Bronchial epithelial cell (primary cell): ENCODE measurements around the gene AFMID. TPM values are rescaled to one million over a fixed set of nuclear protein-coding genes. Genes with fewer than 3 reads are reported as not detected.

Source experiments
- DNase-seq: peaks from one replicate; pipeline ENCODE4 v3.0.0-alpha.2; 2010; ENCODE audit warnings: low read depth
- FAIRE-seq: peaks from 2 replicates; lab custom pipeline; 2011; peaks lifted over from hg19 to GRCh38; lab: Jason Lieb, UNC
- H3K27me3 ChIP-seq: 2 replicates; pipeline ENCODE4 v1.5.1; 2011; ENCODE audit warnings: low read length; ENCODE audit not compliant: control insufficient read depth, insufficient read depth
- H3K36me3 ChIP-seq: 2 replicates; pipeline ENCODE4 v1.5.1; 2011; ENCODE audit warnings: low read length; ENCODE audit not compliant: control insufficient read depth, insufficient read depth
- H3K4me3 ChIP-seq: 2 replicates; pipeline ENCODE4 v1.5.1; 2011; ENCODE audit warnings: mild to moderate bottlenecking, low read depth, low read length, control low read depth
- total RNA-seq: library from RNA; depleted of rRNA; stranded (reverse); fragments of >200 nt; gene quantifications from 2 replicates; pipeline ENCODE4 v1.2.1, GENCODE V29; 2014
- TF ChIP-seq, protein P1 (sequence below): IDR thresholded peaks from 2 replicates; pipeline ENCODE4 v1.5.1; 2011; ENCODE audit warnings: mild to moderate bottlenecking, moderate library complexity, low read length, control low read depth, inconsistent platforms; ENCODE audit not compliant: insufficient read depth, severe bottlenecking

The AFMID gene
- total RNA-seq, 1 donor from 2014 or later: 32.1 TPM

GRCh38 chr17:78204387-78205123, 17.4 kb downstream of the AFMID start:
- FAIRE-seq: peak; percentile 47

GRCh38 chr17:78205124-78205775, 18.1 kb downstream of the AFMID start:
- Histone ChIP-seq H3K27me3 (no peaks in the 10 kb centered on the region), H3K4me3 (no peak overlapping the region), H3K36me3 (peaks cover 4% of the 10 kb centered on the region)
- DNase-seq: no peak
- FAIRE-seq: no peak
- TF ChIP-seq, protein P1, sequence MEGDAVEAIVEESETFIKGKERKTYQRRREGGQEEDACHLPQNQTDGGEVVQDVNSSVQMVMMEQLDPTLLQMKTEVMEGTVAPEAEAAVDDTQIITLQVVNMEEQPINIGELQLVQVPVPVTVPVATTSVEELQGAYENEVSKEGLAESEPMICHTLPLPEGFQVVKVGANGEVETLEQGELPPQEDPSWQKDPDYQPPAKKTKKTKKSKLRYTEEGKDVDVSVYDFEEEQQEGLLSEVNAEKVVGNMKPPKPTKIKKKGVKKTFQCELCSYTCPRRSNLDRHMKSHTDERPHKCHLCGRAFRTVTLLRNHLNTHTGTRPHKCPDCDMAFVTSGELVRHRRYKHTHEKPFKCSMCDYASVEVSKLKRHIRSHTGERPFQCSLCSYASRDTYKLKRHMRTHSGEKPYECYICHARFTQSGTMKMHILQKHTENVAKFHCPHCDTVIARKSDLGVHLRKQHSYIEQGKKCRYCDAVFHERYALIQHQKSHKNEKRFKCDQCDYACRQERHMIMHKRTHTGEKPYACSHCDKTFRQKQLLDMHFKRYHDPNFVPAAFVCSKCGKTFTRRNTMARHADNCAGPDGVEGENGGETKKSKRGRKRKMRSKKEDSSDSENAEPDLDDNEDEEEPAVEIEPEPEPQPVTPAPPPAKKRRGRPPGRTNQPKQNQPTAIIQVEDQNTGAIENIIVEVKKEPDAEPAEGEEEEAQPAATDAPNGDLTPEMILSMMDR: no peak

More at GRCh38 chr17:78204387-78205123, 17.4 kb downstream of the AFMID start:
- Histone ChIP-seq H3K36me3 (peaks cover 4% of the 10 kb centered on the region), H3K27me3 (no peaks in the 10 kb centered on the region), H3K4me3 (no peak overlapping the region)
- no peak for DNase-seq
- TF ChIP-seq, protein P1: no peak

- TF ChIP-seq, protein P1: no peak
Measured at GRCh38 chr17:78206298-78206697, 19.1 kb downstream of the AFMID start.

GRCh38 chr17:78208486-78208885, 21.3 kb downstream of the AFMID start:
- no peak overlapping the region for H3K4me3 ChIP-seq
- no peak for DNase-seq
- H3K27me3 ChIP-seq: no peaks in the 10 kb centered on the region
- no peak for FAIRE-seq
- peaks cover 2% of the 10 kb centered on the region for H3K36me3 ChIP-seq
- TF ChIP-seq, protein P1: no peak

More at GRCh38 chr17:78206298-78206697, 19.1 kb downstream of the AFMID start:
- DNase-seq (no peak), FAIRE-seq (no peak)
- peaks cover 4% of the 10 kb centered on the region for H3K36me3 ChIP-seq
- H3K4me3 ChIP-seq: no peak overlapping the region
- H3K27me3 ChIP-seq: no peaks in the 10 kb centered on the region

GRCh38 chr17:78210111-78210510, 22.9 kb downstream of the AFMID start:
- H3K27me3 ChIP-seq: no peaks in the 10 kb centered on the region
- FAIRE-seq (no peak), DNase-seq (no peak)
- TF ChIP-seq, protein P1: no peak
- no peaks in the 10 kb centered on the region for H3K36me3 ChIP-seq
- H3K4me3 ChIP-seq: no peak overlapping the region
